ENCODE measurements around the gene TMPRSS12. TPM values are rescaled to one million over a fixed set of nuclear protein-coding genes. Genes with fewer than 3 reads are reported as not detected.

The TMPRSS12 gene
- total RNA-seq, 1 experiment from 2014 or later = not detected

DNA sequence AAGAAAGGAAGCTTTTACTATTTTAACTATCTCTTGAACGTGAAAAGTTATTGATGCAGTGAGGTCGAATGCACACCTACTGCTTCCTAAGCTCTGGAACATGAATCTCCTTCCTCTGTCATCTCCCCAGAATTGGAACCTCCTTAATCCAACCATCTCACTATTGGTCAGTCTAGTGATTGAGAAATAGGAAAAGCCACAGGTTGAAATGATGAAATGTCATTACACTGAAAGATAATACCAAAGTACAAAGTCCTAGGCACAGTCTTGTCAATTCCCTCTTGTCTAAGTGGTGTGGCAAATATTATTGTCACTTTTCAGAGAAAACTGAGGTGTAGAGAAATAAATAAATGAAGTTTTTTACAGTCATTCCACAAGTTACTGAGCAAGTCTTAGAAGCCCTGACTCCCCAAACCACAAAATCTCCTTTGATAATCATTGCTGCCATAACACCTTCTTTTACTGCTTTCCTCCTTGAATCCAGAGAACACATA is 90.1 kb downstream of the TMPRSS12 start:
- Histone ChIP-seq H3K36me3 (ENCODE audit: control insufficient read depth, insufficient read depth, low read length) (no peaks in the 10 kb centered on the region), H3K4me1 (ENCODE audit: control insufficient read depth, insufficient read depth, low read length) (no peaks in the 10 kb centered on the region), H3K4me3 (ENCODE audit: low read depth in 2 of 2, low read length in 2 of 2) (no peak overlapping the region), H3K27ac (ENCODE audit: low read length) (no peak overlapping the region), H3K9me3 (ENCODE audit: control insufficient read depth, insufficient read depth, low read depth, low read length) (no peaks in the 10 kb centered on the region), H3K27me3 (ENCODE audit: control insufficient read depth, insufficient read depth, low read length) (0 out of 2 replicates have a peak, but pooled peaks cover 2% of the 10 kb centered on the region)
- ChIA-PET POLR2A (no interaction called here), CTCF (no interaction called here)
- intact Hi-C loops (cut with micrococcal nuclease; ENCODE audit: unreplicated experiment) (no loop called here), in situ Hi-C loops (cut with HindIII; ENCODE audit: low pct_unique_long_range_greater_than_20kb, low sequenced_read_pairs) (no loop called here)
- no TSS peak for BruUV-seq (replicated peaks)
- ATAC-seq (no peak), DNase-seq (ENCODE audit: low read depth, low spot score) (no peak)
- TF ChIP-seq, protein P1, sequence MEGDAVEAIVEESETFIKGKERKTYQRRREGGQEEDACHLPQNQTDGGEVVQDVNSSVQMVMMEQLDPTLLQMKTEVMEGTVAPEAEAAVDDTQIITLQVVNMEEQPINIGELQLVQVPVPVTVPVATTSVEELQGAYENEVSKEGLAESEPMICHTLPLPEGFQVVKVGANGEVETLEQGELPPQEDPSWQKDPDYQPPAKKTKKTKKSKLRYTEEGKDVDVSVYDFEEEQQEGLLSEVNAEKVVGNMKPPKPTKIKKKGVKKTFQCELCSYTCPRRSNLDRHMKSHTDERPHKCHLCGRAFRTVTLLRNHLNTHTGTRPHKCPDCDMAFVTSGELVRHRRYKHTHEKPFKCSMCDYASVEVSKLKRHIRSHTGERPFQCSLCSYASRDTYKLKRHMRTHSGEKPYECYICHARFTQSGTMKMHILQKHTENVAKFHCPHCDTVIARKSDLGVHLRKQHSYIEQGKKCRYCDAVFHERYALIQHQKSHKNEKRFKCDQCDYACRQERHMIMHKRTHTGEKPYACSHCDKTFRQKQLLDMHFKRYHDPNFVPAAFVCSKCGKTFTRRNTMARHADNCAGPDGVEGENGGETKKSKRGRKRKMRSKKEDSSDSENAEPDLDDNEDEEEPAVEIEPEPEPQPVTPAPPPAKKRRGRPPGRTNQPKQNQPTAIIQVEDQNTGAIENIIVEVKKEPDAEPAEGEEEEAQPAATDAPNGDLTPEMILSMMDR (IDR thresholded peaks at IDR 0.05) = no peak
- TF ChIP-seq TCF7L2 (IDR thresholded peaks at IDR 0.05; ENCODE audit: low read depth, low read length) (no peak), POLR2AphosphoS5 (IDR thresholded peaks at IDR 0.05; ENCODE audit: low read depth, low read length) (no peak), SIN3A (IDR thresholded peaks at IDR 0.05; ENCODE audit: borderline replicate concordance, insufficient read depth, low read depth, low read length) (no peak)
- TF ChIP-seq, protein P2, sequence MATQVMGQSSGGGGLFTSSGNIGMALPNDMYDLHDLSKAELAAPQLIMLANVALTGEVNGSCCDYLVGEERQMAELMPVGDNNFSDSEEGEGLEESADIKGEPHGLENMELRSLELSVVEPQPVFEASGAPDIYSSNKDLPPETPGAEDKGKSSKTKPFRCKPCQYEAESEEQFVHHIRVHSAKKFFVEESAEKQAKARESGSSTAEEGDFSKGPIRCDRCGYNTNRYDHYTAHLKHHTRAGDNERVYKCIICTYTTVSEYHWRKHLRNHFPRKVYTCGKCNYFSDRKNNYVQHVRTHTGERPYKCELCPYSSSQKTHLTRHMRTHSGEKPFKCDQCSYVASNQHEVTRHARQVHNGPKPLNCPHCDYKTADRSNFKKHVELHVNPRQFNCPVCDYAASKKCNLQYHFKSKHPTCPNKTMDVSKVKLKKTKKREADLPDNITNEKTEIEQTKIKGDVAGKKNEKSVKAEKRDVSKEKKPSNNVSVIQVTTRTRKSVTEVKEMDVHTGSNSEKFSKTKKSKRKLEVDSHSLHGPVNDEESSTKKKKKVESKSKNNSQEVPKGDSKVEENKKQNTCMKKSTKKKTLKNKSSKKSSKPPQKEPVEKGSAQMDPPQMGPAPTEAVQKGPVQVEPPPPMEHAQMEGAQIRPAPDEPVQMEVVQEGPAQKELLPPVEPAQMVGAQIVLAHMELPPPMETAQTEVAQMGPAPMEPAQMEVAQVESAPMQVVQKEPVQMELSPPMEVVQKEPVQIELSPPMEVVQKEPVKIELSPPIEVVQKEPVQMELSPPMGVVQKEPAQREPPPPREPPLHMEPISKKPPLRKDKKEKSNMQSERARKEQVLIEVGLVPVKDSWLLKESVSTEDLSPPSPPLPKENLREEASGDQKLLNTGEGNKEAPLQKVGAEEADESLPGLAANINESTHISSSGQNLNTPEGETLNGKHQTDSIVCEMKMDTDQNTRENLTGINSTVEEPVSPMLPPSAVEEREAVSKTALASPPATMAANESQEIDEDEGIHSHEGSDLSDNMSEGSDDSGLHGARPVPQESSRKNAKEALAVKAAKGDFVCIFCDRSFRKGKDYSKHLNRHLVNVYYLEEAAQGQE (IDR thresholded peaks at IDR 0.05; ENCODE audit: insufficient read depth in 1 of 2, low read depth in 2 of 2, low read length in 1 of 2) = no peak

DNA sequence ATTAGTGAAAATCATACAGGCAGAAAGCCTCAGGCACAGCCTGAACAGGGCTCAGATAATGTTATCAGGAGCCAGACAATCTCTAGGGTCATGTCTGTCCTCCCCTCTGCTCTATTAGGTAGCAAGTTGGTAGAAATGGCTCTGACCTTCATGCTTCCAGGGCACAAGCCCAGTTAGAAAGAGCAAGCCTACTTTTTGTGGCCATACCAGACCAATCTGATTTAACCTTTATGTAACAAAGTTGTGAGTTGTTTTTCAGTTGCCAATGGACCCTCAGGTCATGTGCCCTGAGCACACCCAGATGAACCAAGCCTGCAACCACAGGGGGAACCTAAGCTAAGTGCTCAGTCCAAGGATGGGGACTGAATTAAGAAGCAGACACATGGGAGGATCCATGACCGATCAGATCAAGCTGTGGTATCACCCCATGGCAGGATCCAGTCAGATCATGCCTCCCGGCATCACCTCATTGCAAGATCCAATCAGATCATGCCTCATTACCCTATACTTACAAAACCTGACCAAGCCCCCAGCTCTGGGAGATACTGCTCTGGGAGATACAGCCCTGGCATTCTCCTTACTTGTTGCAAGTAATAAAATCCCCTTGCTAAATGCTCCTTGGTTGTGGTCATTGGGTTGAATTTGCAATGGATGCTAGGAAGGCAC is 90.9 kb downstream of the TMPRSS12 start:
- ChIA-PET POLR2A (no interaction called here), CTCF (no interaction called here)
- intact Hi-C loops (cut with micrococcal nuclease; ENCODE audit: unreplicated experiment) (no loop called here), in situ Hi-C loops (cut with HindIII; ENCODE audit: low pct_unique_long_range_greater_than_20kb, low sequenced_read_pairs) (no loop called here)
- no TSS peak for BruUV-seq (replicated peaks)
- no peaks in the 10 kb centered on the region for H3K36me3 ChIP-seq (ENCODE audit: control insufficient read depth, insufficient read depth, low read length)
- DNase-seq (ENCODE audit: low read depth, low spot score) (no peak), ATAC-seq (no peak)
- no peaks in the 10 kb centered on the region for H3K9me3 ChIP-seq (ENCODE audit: control insufficient read depth, insufficient read depth, low read depth, low read length)
- H3K27ac ChIP-seq (ENCODE audit: low read length) = no peak overlapping the region
- H3K4me1 ChIP-seq (ENCODE audit: control insufficient read depth, insufficient read depth, low read length) = no peaks in the 10 kb centered on the region
- 0 out of 2 replicates have a peak, but pooled peaks cover 2% of the 10 kb centered on the region for H3K27me3 ChIP-seq (ENCODE audit: control insufficient read depth, insufficient read depth, low read length)
- H3K4me3 ChIP-seq (ENCODE audit: low read depth in 2 of 2, low read length in 2 of 2) = no peak overlapping the region
- TF ChIP-seq TCF7L2 (IDR thresholded peaks at IDR 0.05; ENCODE audit: low read depth, low read length) (no peak), SIN3A (IDR thresholded peaks at IDR 0.05; ENCODE audit: borderline replicate concordance, insufficient read depth, low read depth, low read length) (no peak), POLR2AphosphoS5 (IDR thresholded peaks at IDR 0.05; ENCODE audit: low read depth, low read length) (no peak)
- TF ChIP-seq, protein P1 (IDR thresholded peaks at IDR 0.05) = no peak
- TF ChIP-seq, protein P2 (IDR thresholded peaks at IDR 0.05; ENCODE audit: insufficient read depth in 1 of 2, low read depth in 2 of 2, low read length in 1 of 2) = no peak
